H7 (cell line): ENCODE measurements around the gene OR51B6. TPM values are rescaled to one million over a fixed set of nuclear protein-coding genes. Genes with fewer than 3 reads are reported as not detected.
"Not testable (repeated sequence)": the region's sequence is repeated elsewhere in the genome, so short reads cannot be mapped to it uniquely, and the experiment has no call there.

Experiments used
- DNase-seq: peaks from one replicate; pipeline ENCODE4 v3.0.0; 2012
- H3K27me3 ChIP-seq: 2 replicates; pipeline ENCODE4 v1.6.0; 2011; ENCODE audit warnings: mild to moderate bottlenecking, low read length; ENCODE audit not compliant: control insufficient read depth, insufficient read depth
- H3K36me3 ChIP-seq: replicated peaks from 2 replicates; pipeline ENCODE4 v1.5.1; 2011; ENCODE audit warnings: low read length; ENCODE audit not compliant: control insufficient read depth, insufficient read depth
- H3K4me3 ChIP-seq: 2 replicates; pipeline ENCODE4 v1.5.1; 2011; ENCODE audit warnings: low read depth, mild to moderate bottlenecking, control low read depth, low read length, moderate library complexity; ENCODE audit not compliant: insufficient read depth
- total RNA-seq: library from RNA; depleted of rRNA; stranded (reverse); fragments of >200 nt; shearing (Covaris generic); gene quantifications from 2 replicates; pipeline ENCODE4 v1.2.3, GENCODE V29; 2014; rRNA removed

OR51B6 gene, protein sequence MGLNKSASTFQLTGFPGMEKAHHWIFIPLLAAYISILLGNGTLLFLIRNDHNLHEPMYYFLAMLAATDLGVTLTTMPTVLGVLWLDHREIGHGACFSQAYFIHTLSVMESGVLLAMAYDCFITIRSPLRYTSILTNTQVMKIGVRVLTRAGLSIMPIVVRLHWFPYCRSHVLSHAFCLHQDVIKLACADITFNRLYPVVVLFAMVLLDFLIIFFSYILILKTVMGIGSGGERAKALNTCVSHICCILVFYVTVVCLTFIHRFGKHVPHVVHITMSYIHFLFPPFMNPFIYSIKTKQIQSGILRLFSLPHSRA
- not detected in 2 replicates for total RNA-seq

GRCh38 chr11:5351208-5351607 lies at the start of gene OR51B6:
TSS of gene OR51B6 (plus strand) at chr11:5351508. CDS start at chr11:5351508, 0 bp downstream.
- no peak within 1 kb of the TSS for H3K4me3 ChIP-seq
- DNase-seq = no peak
- H3K36me3 ChIP-seq = no peaks in the 10 kb centered on the region
- no peaks in the 10 kb centered on the region for H3K27me3 ChIP-seq

- Histone ChIP-seq H3K27me3 (no peaks in the 10 kb centered on the region), H3K36me3 (no peaks in the 10 kb centered on the region), H3K4me3 (no peak within 1 kb of the TSS)
- no peak for DNase-seq
Measured at GRCh38 chr11:5301846-5302245, 49.5 kb upstream of the OR51B6 start, which contains the start of gene OR51B4. TSS of gene OR51B4 (minus strand) at chr11:5301946. CDS start at chr11:5301946, 0 bp downstream.

DNA sequence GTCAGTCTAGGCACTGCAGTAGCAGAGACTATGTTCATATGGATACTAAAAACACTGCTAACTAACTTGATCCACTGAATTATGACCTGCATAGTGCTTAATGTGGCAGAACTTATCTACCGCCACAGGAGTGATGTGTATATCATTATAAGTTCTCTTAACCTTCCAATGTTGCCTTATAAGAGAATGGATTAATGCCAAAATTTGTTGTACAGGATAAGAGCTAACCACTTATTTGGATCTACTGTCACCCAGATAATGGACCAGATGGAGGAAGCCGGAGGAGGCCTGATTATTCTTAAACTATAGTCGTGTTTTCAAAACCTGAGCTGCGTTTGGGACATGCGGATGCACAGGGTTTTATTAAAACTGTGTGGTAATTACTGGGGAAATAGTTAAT lies 47.7 kb upstream of the OR51B6 start:
- Histone ChIP-seq H3K27me3 (no peaks in the 10 kb centered on the region), H3K36me3 (no peaks in the 10 kb centered on the region), H3K4me3 (no peak overlapping the region)
- no peak for DNase-seq

GRCh38 chr11:5304046-5304445 lies 47.3 kb upstream of the OR51B6 start:
- DNase-seq = no peak
- Histone ChIP-seq H3K4me3 (no peak overlapping the region), H3K36me3 (no peaks in the 10 kb centered on the region), H3K27me3 (no peaks in the 10 kb centered on the region)

DNA sequence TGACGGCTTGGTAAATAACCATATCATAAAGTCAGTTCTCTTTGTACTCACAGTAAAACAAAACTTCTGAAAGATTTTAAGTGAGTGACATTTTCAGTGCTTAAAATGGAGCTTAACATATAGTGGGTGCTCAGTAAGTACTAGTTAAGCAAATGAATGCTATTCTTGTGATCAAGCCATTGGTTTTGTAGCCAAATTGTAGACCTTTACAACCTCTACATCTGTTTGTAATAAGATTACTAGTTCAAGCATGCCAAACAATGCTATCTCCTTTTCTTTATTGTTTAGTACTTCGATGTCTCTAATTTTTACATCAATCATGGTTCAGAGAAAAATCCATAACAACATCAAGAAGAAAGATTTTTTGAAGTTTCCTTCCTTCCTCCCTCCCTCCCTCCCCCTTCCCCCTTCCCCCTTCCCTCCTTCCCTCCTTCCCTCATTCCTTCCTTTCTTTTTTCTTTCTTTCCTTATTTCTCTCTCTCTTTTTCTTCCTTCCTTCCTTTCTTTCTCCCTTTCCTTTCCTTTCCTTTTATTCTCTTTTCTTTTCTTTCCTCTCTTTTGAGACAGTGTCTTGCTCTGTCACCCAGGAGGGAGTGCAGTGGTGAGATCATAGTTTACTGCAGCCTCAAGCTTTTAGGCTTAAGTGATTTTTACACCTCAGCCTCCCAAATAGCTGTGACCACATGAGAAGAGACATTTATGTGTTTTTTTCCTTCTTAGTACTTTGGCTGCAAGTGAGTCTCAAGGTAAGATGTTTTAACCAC lies 43.9 kb upstream of the OR51B6 start:
- Histone ChIP-seq H3K36me3 (no peaks in the 10 kb centered on the region), H3K4me3 (no peak overlapping the region), H3K27me3 (no peaks in the 10 kb centered on the region)
- DNase-seq = no peak

- H3K36me3 ChIP-seq = no peaks in the 10 kb centered on the region
- H3K27me3 ChIP-seq = no peaks in the 10 kb centered on the region
- no peak for DNase-seq
- no peak overlapping the region for H3K4me3 ChIP-seq
Measured at GRCh38 chr11:5310423-5310822, 40.9 kb upstream of the OR51B6 start.

DNA sequence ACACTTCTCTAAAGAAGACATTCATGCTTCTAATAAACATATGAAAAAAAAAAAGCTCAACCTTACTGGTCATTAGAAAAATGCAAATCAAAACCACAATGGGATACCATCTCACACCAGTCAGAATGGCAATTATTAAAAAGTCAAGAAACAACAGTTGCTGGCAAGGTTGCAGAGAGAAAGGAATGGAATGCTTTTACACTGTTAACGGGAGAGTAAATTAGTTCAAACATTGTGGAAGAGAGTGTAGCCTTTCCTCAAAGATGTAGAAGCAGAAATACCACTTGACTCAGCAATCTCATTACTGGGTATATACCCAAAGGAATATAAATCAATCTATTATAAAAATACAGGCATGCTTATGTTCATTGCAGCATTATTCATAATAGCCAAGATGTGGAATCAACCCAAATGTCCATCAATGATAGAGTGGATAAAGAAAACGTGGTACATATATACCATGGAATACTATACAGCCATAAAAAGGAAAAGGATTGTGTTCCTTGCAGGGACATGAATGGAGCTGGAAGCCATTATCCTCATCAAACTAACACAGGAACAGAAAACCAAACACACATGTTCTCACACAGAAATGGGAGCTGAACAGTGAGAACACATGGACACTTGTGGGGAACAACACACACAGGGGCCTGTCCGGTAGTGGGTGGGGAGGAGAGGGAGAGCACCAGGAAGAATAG lies 37.8 kb upstream of the OR51B6 start:
- H3K4me3 ChIP-seq, H3K36me3 ChIP-seq, H3K27me3 ChIP-seq, DNase-seq: not testable (repeated sequence)

DNA sequence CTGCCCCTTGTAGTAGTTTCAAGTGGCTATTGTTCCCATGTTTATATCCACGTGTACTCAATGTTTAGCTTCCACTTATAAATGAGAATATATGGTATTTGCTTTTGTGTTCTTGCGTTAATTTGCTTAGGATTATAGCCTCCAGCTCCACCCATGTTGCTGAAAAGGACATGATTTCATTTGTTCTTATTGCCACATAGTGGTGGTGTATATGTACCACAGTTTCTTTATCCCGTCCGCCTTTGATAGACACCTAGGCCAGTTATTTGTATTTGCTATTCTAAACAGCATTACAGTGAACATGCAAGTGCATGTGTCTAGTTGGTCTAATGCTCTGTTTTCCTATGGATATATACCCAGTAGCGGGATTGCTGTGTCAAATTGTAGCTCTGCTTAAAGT lies 34.0 kb upstream of the OR51B6 start:
- Histone ChIP-seq H3K4me3 (no peak overlapping the region), H3K27me3 (no peaks in the 10 kb centered on the region), H3K36me3 (no peaks in the 10 kb centered on the region)
- no peak for DNase-seq

DNA sequence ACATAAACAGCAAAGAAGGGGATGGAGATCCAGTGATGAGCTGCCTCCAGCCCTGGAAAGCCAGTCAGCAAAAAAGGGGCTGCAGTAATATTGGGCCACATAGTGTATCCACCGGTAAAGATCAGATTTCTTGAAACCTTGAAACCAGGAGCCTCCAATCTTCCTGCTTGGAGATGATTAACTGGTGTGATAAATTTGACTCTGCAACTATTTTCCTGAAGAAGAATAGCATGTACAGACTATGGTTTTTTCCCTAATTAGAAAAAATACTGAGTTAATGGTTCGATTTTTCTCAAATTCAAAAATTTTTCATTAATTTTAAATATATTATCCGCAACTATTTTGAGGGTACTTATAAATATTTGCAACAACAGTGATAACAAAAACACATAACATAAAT lies 27.1 kb upstream of the OR51B6 start, which contains the start of gene OR51B2:
Gene OR51B2, minus strand, starts transcription at position 101 of the 400 bp plus-strand sequence. Its CDS starts 0 bp downstream, at position 101.
- Histone ChIP-seq H3K27me3 (no peaks in the 10 kb centered on the region), H3K4me3 (no peak within 1 kb of the TSS), H3K36me3 (no peaks in the 10 kb centered on the region)
- DNase-seq = no peak

- H3K4me3 ChIP-seq = no peak overlapping the region
- DNase-seq = no peak
- no peaks in the 10 kb centered on the region for H3K36me3 ChIP-seq
- no peaks in the 10 kb centered on the region for H3K27me3 ChIP-seq
Measured at GRCh38 chr11:5335170-5335569, 16.1 kb upstream of the OR51B6 start.

GRCh38 chr11:5336331-5336730 lies 15.0 kb upstream of the OR51B6 start:
- no peak for DNase-seq
- no peaks in the 10 kb centered on the region for H3K27me3 ChIP-seq
- H3K4me3 ChIP-seq = no peak overlapping the region
- no peaks in the 10 kb centered on the region for H3K36me3 ChIP-seq

DNA sequence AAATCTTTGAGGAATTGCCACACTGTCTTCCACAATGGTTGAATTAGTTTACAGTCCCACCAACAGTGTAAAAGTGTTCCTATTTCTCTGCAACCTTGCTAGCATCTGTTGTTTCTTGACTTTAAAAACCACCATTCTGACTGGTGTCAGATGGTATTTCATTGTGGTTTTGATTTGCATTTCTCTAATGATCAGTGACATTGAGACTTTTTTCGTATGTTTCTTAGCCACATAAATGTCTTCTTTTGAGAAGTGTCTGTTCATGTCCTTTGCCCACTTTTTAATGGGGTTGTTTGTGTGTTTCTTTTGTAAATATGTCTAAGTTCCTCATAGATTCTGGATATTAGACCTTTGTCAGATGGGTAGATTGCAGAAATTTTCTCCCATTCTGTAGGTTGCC lies 14.1 kb upstream of the OR51B6 start:
- not testable (repeated sequence) for H3K36me3 ChIP-seq, H3K4me3 ChIP-seq

DNA sequence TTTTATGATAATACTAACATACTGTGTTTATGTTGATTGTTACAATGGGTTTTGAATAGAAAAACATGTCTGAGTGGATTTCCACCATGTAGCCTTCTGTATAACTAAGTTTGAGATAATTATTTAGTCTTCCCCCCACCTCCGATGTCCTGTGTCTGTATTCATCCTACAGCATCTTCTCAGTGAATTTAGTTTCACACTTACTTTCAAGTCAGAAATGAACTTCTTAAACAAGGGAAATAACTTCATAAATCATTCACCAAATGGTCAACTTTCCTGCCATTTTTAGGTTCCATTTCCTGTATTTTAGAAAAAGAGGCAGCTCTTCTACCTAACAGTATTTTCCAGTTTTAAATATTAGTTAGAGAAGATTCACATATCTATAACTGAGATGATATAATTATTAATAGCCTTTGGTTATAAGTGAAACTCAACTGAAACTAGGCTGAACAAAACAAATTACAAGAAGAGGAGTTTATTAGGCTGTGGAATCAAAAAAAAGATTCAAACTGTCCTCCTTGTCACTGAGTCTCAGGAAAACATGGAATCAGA lies 11.5 kb upstream of the OR51B6 start:
- Histone ChIP-seq H3K27me3 (no peaks in the 10 kb centered on the region), H3K4me3 (no peak overlapping the region), H3K36me3 (no peaks in the 10 kb centered on the region)
- no peak for DNase-seq

More for the DNA sequence above, 14.1 kb upstream of the OR51B6 start:
- not testable (repeated sequence) for DNase-seq, H3K27me3 ChIP-seq

DNA sequence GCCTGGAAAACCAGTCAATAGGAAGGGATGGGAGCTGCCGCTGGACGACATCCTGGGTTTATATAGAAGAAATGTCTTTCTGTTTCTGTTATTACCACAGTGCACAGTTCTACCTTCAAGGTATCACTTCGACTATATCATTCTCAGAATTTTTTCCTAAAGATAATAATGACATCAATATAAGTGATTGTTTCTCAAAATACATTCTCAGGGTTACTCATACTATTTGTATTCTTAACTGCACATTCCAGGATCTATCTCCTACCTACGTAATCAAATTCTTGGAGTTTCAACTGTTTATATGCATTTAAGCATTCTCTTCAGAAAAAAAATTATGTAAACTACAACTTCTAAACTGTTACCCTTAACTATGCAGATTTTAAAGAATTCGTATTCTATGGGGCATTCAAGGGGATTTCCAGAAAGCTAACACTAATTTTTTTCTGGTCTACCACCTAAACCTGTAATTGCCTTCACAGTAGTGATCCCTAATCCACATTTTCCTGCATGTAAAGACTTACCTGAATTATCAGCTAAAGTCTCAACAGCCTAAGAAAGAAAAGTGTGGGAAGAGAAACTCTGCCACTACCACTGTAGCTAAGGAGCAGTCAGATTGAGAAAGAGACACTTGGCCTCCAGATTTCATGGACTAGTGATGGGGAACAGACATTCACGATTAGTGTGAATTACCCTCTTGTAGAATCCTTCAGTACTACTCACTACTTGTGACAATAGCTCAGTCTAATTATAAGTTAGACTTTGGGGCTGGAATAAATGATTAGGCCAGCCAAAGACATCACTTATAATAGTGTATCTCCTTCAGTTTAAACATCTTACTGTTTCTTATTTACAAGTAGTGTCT lies 7.6 kb upstream of the OR51B6 start, which contains the start of gene OR51B5:
Gene OR51B5, minus strand, starts transcription at position 51 of the 862 bp plus-strand sequence. Its CDS starts 0 bp downstream, at position 51.
- Histone ChIP-seq H3K4me3 (no peak within 1 kb of the TSS), H3K36me3 (no peaks in the 10 kb centered on the region), H3K27me3 (no peaks in the 10 kb centered on the region)
- no peak for DNase-seq
